Airway epithelial cell (primary cell): ENCODE results near the gene CARD8. TPM values are rescaled to one million over a fixed set of nuclear protein-coding genes. Genes with fewer than 3 reads are reported as not detected.

ENCODE experiments used
- total RNA-seq: library from RNA; depleted of rRNA; stranded (reverse); fragments of >200 nt; gene quantifications from 2 replicates; pipeline ENCODE4 v1.2.3, GENCODE V29; 2015

CARD8 gene
- total RNA-seq: 4.5 and 8.3 TPM in 2 replicates

GRCh38 chr19:48255376-48256303, at the start of gene CARD8:
TSS of gene CARD8 (minus strand) at chr19:48255912. CDS start at chr19:48241020, 14,892 bp downstream.

GRCh38 chr19:48169939-48170803, 85.5 kb downstream of the CARD8 start, which contains the start of the genes LIG1 and ZSWIM9:
TSS of gene LIG1 (minus strand) at chr19:48170344. CDS start at chr19:48165566, 4,778 bp downstream.
TSS of gene ZSWIM9 (plus strand) at chr19:48170680. CDS start at chr19:48171803, 1,123 bp downstream.

Other genes starting within 250 kb of the CARD8 start
- gene CABP5, start 211.8 kb downstream of the CARD8 start, total RNA-seq: not detected in 2 replicates
- 0.56 TPM in 1 of 2 replicates, not detected in the other for gene PLA2G4C, start 145.1 kb downstream of the CARD8 start, total RNA-seq
- 37.2 and 72.2 TPM in 2 replicates for gene LIG1, start 85.6 kb downstream of the CARD8 start, total RNA-seq
- gene ZSWIM9, start 85.2 kb downstream of the CARD8 start, total RNA-seq: 1.7 and 2.0 TPM in 2 replicates
- gene ZNF114, start 14.2 kb upstream of the CARD8 start, total RNA-seq: 0.21 and 0.46 TPM in 2 replicates
- 19.0 and 30.5 TPM in 2 replicates for gene EMP3, start 69.6 kb upstream of the CARD8 start, total RNA-seq
- gene TMEM143, start 108.0 kb upstream of the CARD8 start, total RNA-seq: 4.7 and 5.1 TPM in 2 replicates
- not detected in 2 replicates for gene SYNGR4, start 108.5 kb upstream of the CARD8 start, total RNA-seq
- gene KDELR1, start 135.6 kb upstream of the CARD8 start, total RNA-seq: 85.5 and 149 TPM in 2 replicates
- 0.14 and 0.28 TPM in 2 replicates for gene GRIN2D, start 137.8 kb upstream of the CARD8 start, total RNA-seq
- gene GRWD1, start 190.1 kb upstream of the CARD8 start, total RNA-seq: 46.8 and 50.1 TPM in 2 replicates
- 0.05 and 0.42 TPM in 2 replicates for gene KCNJ14, start 199.7 kb upstream of the CARD8 start, total RNA-seq
- gene CYTH2, start 213.5 kb upstream of the CARD8 start, total RNA-seq: 33.1 and 53.2 TPM in 2 replicates